Measurements from ENCODE around the gene DCHS2. TPM values are rescaled to one million over a fixed set of nuclear protein-coding genes. Genes with fewer than 3 reads are reported as not detected.

The DCHS2 gene
- total RNA-seq, 4 donors from 2014 or later = 0.40 to 1.4 (median 0.61) TPM

DNA sequence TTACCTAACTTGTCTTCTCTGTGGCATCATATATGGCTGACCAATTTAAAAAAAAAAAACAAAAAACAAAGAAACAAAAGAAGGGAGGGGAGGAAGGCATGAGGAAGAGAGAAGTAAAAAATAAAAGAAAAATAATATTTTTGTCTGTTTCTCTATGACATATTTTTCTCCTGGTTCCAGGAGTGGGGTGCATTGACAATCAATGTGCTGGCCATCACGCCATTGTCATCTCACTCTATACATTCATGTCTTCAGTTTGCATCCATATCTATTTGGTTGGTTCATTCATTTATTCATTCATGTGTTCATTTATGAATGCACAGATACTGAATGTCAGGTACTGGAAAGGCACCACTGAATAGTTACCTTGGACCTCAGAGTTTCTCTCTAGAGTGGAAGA is 183.4 kb downstream of the DCHS2 start:
- Histone ChIP-seq H3K27me3 (no peaks in the 10 kb centered on the region), H3K9me3 (no peaks in the 10 kb centered on the region), H3K4me1 (no peaks in the 10 kb centered on the region), H3K36me3 (no peaks in the 10 kb centered on the region), H3K4me3 (replicated peaks in 1 of 3) (no peak overlapping the region), H3K27ac (no peak overlapping the region)
- 82 to 88% methylated on average over 1 of the region's 1 CpG for WGBS, 2 donors
- TF ChIP-seq, protein P1, sequence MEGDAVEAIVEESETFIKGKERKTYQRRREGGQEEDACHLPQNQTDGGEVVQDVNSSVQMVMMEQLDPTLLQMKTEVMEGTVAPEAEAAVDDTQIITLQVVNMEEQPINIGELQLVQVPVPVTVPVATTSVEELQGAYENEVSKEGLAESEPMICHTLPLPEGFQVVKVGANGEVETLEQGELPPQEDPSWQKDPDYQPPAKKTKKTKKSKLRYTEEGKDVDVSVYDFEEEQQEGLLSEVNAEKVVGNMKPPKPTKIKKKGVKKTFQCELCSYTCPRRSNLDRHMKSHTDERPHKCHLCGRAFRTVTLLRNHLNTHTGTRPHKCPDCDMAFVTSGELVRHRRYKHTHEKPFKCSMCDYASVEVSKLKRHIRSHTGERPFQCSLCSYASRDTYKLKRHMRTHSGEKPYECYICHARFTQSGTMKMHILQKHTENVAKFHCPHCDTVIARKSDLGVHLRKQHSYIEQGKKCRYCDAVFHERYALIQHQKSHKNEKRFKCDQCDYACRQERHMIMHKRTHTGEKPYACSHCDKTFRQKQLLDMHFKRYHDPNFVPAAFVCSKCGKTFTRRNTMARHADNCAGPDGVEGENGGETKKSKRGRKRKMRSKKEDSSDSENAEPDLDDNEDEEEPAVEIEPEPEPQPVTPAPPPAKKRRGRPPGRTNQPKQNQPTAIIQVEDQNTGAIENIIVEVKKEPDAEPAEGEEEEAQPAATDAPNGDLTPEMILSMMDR (IDR thresholded peaks at IDR 0.05) = no peak
- no peak for TF ChIP-seq POLR2A (IDR thresholded peaks at IDR 0.05)
- intact Hi-C loops (cut with DNase I) = no loop called here
- DNase-seq = no peak

DNA sequence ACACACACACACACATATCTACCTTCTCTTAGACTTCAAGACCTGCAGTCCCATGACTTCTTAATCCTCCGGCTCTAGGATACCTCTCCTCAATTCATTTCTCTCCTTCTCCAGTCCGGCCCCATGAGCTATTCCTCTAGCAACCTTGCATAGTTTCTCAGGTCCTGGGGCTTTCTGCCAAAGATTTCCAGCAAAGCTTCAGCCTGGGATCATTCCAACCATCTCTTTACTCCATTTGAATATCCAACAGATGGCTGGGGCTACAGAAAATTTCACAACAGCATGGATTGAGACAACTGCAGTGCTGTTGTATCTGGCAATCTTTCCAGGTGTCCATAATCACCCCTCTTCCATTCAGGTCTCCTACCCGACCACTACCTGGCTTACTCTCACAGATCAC is 184.1 kb downstream of the DCHS2 start:
- intact Hi-C loops (cut with DNase I) = no loop called here
- DNase-seq = no peak
- Histone ChIP-seq H3K27me3 (no peaks in the 10 kb centered on the region), H3K27ac (no peak overlapping the region), H3K9me3 (no peaks in the 10 kb centered on the region), H3K4me3 (replicated peaks in 1 of 3) (no peak overlapping the region), H3K36me3 (no peaks in the 10 kb centered on the region), H3K4me1 (no peaks in the 10 kb centered on the region)
- 83 to 87% methylated on average over 3 of the region's 3 CpGs for WGBS, 2 donors
- no peak for TF ChIP-seq POLR2A (IDR thresholded peaks at IDR 0.05)
- TF ChIP-seq, protein P1 (IDR thresholded peaks at IDR 0.05) = no peak

DNA sequence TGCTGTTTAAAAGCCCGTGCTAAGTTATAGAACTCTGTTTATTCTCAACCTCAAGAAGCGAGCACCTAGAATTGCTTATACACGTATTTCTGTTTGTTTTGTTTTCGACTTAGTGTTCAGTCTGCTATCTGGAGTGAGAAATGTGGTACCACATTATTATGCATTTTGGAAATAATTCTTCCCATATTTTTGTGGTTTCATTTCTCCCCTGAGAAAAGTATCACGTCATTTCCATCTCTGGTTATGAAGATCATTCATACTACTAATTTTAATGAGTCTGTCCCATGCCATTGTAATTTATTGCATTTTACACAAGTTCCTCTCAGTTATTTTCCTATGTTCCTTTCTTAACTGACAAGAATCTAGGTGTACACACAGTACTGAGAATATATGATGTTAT is 186.0 kb downstream of the DCHS2 start:
- WGBS, 2 donors = 63 to 66% methylated on average over 5 of the region's 5 CpGs
- H3K27me3 ChIP-seq = no peaks in the 10 kb centered on the region
- no peak overlapping the region for H3K4me3 ChIP-seq (replicated peaks in 1 of 3)
- no peaks in the 10 kb centered on the region for H3K36me3 ChIP-seq
- H3K9me3 ChIP-seq = no peaks in the 10 kb centered on the region
- no peak for DNase-seq
- intact Hi-C loops (cut with DNase I) = no loop called here
- TF ChIP-seq POLR2A (IDR thresholded peaks at IDR 0.05) = no peak
- TF ChIP-seq, protein P1 (IDR thresholded peaks at IDR 0.05) = no peak
- no peak overlapping the region for H3K27ac ChIP-seq
- no peaks in the 10 kb centered on the region for H3K4me1 ChIP-seq

DNA sequence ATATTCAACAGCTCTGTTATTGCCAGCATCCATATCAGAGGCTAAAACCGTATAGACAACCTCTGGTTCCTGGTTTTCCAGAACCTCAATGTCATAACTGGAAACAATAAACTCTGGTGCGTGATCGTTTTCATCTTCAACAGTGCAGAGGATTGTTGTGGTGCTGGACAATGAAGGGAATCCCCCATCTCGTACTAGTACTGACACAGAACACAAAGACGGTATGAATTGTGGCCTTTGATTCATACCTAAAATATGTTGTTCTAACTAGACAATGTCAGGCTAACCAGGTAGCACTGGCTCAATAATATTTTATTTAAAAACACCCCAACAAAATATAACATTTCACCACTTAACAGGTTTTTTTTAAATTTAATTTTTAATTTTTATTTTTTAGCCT is 186.9 kb downstream of the DCHS2 start:
- no peak for DNase-seq
- Histone ChIP-seq H3K4me1 (no peaks in the 10 kb centered on the region), H3K36me3 (no peaks in the 10 kb centered on the region), H3K27me3 (no peaks in the 10 kb centered on the region), H3K4me3 (replicated peaks in 1 of 3) (no peak overlapping the region), H3K27ac (no peak overlapping the region), H3K9me3 (no peaks in the 10 kb centered on the region)
- no peak for TF ChIP-seq POLR2A (IDR thresholded peaks at IDR 0.05)
- TF ChIP-seq, protein P1 (IDR thresholded peaks at IDR 0.05) = no peak
- WGBS, 2 donors = 89% methylated on average over 5 of the region's 5 CpGs
- intact Hi-C loops (cut with DNase I) = no loop called here

DNA sequence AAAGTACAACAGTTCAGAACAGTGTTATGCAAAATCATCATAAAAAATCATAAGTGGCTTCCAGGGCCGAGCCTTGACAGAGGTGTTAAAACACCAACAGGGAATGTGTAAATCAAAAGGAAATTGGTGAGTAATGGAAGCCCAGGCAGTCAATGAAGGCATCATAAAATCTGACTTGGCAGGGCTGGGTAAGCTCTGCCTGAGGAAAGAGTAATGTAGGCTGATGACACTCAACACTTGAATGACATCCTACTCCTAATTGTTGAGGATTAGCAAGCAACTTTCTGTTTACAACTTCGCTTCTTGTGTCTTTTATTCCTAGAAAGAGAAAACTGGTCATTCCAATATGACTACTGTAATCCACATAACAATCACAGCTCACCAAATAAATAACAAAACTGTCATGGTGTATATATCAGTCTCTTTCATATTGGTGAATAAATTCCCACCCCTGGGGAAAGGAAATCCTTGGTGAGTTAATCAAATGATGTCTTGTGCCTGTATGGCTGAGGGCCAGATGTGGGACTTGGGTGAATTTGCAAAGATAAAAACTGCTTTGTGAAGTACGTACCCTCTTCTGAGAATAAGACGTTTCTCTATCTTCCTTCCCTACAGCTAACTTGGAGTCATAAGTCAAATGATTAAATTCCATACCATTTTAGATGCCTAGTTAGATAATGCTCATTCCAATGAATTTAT is 196.8 kb downstream of the DCHS2 start:
- Histone ChIP-seq H3K27me3 (no peaks in the 10 kb centered on the region), H3K4me1 (no peaks in the 10 kb centered on the region), H3K36me3 (no peaks in the 10 kb centered on the region), H3K27ac (no peak overlapping the region), H3K9me3 (no peaks in the 10 kb centered on the region), H3K4me3 (replicated peaks in 1 of 3) (no peak overlapping the region)
- intact Hi-C loops (cut with DNase I) = no loop called here
- WGBS, 2 donors = 82 to 88% methylated on average over 4 of the region's 4 CpGs
- DNase-seq = no peak
- TF ChIP-seq, protein P1 (IDR thresholded peaks at IDR 0.05) = no peak
- no peak for TF ChIP-seq POLR2A (IDR thresholded peaks at IDR 0.05)
